Brain microvascular endothelial cell (primary cell): ENCODE measurements around the gene IFNGR1.
"Not testable (repeated sequence)": the region's sequence is repeated elsewhere in the genome, so short reads cannot be mapped to it uniquely, and the experiment has no call there.

Source experiments
- DNase-seq: peaks from one replicate; pipeline ENCODE4 v3.0.0-alpha.2; 2020
- H3K27ac ChIP-seq: fragments of 250-450 bp; sonication (Bioruptor Pico); 2 replicates; pipeline ENCODE4 v1.5.1; 2020; ENCODE audit warnings: mild to moderate bottlenecking, moderate library complexity
- H3K27me3 ChIP-seq: fragments of 250-450 bp; sonication (Bioruptor Pico); replicated peaks from 2 replicates; pipeline ENCODE4 v1.5.1; 2020; ENCODE audit warnings: mild to moderate bottlenecking
- H3K36me3 ChIP-seq: fragments of 250-450 bp; sonication (Bioruptor Pico); replicated peaks from 2 replicates; pipeline ENCODE4 v1.5.1; 2020; ENCODE audit warnings: mild to moderate bottlenecking
- H3K4me3 ChIP-seq: 2 replicates; pipeline ENCODE4 v1.5.1; 2011; ENCODE audit warnings: low read depth, mild to moderate bottlenecking, control low read depth, low read length, moderate library complexity
- CTCF ChIP-seq: IDR thresholded peaks from 2 replicates; pipeline ENCODE4 v1.5.1; 2011; ENCODE audit warnings: low read depth, mild to moderate bottlenecking, moderate library complexity, low read length, control low read depth, inconsistent platforms; ENCODE audit errors: missing control alignments
- in situ Hi-C: cut with HindIII; loops from 2 replicates; pipeline ENCODE4 v1.10.0; 2017; ENCODE audit warnings: low sequenced_read_pairs, low pct_ligation_motif_present

Gene IFNGR1

GRCh38 chr6:137219664-137220252, 573 bp upstream of the IFNGR1 start:
- no peaks in the 10 kb centered on the region for H3K27me3 ChIP-seq
- DNase-seq: no peak
- H3K36me3 ChIP-seq: no peaks in the 10 kb centered on the region
- no peak overlapping the region for H3K27ac ChIP-seq
- no peak for TF ChIP-seq CTCF
- in situ Hi-C loops: no loop called here
- peak overlapping the region; percentile 96 for H3K4me3 ChIP-seq

- in situ Hi-C loops: no loop called here
- DNase-seq: peak; percentile 40
- peak overlapping the region; percentile 96 for H3K4me3 ChIP-seq
- no peaks in the 10 kb centered on the region for H3K36me3 ChIP-seq
- no peak for TF ChIP-seq CTCF
- H3K27me3 ChIP-seq: no peaks in the 10 kb centered on the region
- H3K27ac ChIP-seq: peak overlapping the region; percentile 94
These were observed 690 bp downstream of the IFNGR1 start for GRCh38 chr6:137218473-137218916.

- H3K27me3 ChIP-seq: no peaks in the 10 kb centered on the region
- in situ Hi-C loops: no loop called here
- peak overlapping the region; percentile 96 for H3K4me3 ChIP-seq
- H3K27ac ChIP-seq: peak overlapping the region; percentile 94
- no peaks in the 10 kb centered on the region for H3K36me3 ChIP-seq
- TF ChIP-seq CTCF: no peak
- DNase-seq: no peak
These were observed 1.2 kb downstream of the IFNGR1 start for GRCh38 chr6:137217801-137218472.

GRCh38 chr6:137216875-137217553, 2.2 kb downstream of the IFNGR1 start:
- Histone ChIP-seq H3K4me3 (no peak overlapping the region), H3K27ac (no peak overlapping the region), H3K36me3 (no peaks in the 10 kb centered on the region), H3K27me3 (no peaks in the 10 kb centered on the region)
- DNase-seq: no peak
- in situ Hi-C loops: no loop called here
- TF ChIP-seq CTCF: no peak

- Histone ChIP-seq H3K4me3 (no peak overlapping the region), H3K36me3 (no peaks in the 10 kb centered on the region), H3K27ac (no peak overlapping the region), H3K27me3 (no peaks in the 10 kb centered on the region)
- DNase-seq: no peak
- no peak for TF ChIP-seq CTCF
- in situ Hi-C loops: no loop called here
These were observed 3.1 kb downstream of the IFNGR1 start for GRCh38 chr6:137216106-137216505.

GRCh38 chr6:137215630-137216029, 3.6 kb downstream of the IFNGR1 start:
- DNase-seq, H3K36me3 ChIP-seq, H3K27ac ChIP-seq, in situ Hi-C loops, H3K27me3 ChIP-seq, H3K4me3 ChIP-seq: not testable (repeated sequence)
